ENCODE measurements around the gene SORCS2. TPM values are rescaled to one million over a fixed set of nuclear protein-coding genes. Genes with fewer than 3 reads are reported as not detected.

Gene SORCS2
- total RNA-seq, 2 donors from 2014 or later, result not detected

- ATAC-seq, result no peak
- no peak overlapping the region for H3K4me3 Mint-ChIP-seq
These were observed 420.1 kb downstream of the SORCS2 start for GRCh38 chr4:7612311-7612897.

GRCh38 chr4:7614350-7614949 lies 422.1 kb downstream of the SORCS2 start:
- no peak overlapping the region for H3K4me3 Mint-ChIP-seq
- no peaks in the 10 kb centered on the region for H3K4me1 Mint-ChIP-seq
- H3K27me3 Mint-ChIP-seq, result peaks cover under 1% of the 10 kb centered on the region
- no peak overlapping the region for H3K27ac Mint-ChIP-seq
- H3K36me3 Mint-ChIP-seq (ENCODE audit: low read depth), result no peaks in the 10 kb centered on the region
- no peaks in the 10 kb centered on the region for H3K9me3 ChIP-seq (ENCODE audit: control insufficient read depth, low read length, poor library complexity, severe bottlenecking)
- ATAC-seq (no peak), DNase-seq (no peak)

More at GRCh38 chr4:7612311-7612897, 420.1 kb downstream of the SORCS2 start:
- no peak overlapping the region for H3K27ac Mint-ChIP-seq
- no peak for DNase-seq
- no peaks in the 10 kb centered on the region for H3K36me3 Mint-ChIP-seq (ENCODE audit: low read depth)
- H3K27me3 Mint-ChIP-seq, result peaks cover 19% of the 10 kb centered on the region
- H3K4me1 Mint-ChIP-seq, result no peaks in the 10 kb centered on the region
- H3K9me3 ChIP-seq (ENCODE audit: control insufficient read depth, low read length, poor library complexity, severe bottlenecking), result no peaks in the 10 kb centered on the region

GRCh38 chr4:7616193-7616592 lies 423.9 kb downstream of the SORCS2 start:
- ATAC-seq (no peak), DNase-seq (no peak)
- Mint-ChIP-seq H3K27me3 (peaks cover 9% of the 10 kb centered on the region), H3K27ac (no peak overlapping the region), H3K36me3 (ENCODE audit: low read depth) (peaks cover 1% of the 10 kb centered on the region), H3K4me3 (no peak overlapping the region), H3K4me1 (peaks cover 1% of the 10 kb centered on the region)
- no peaks in the 10 kb centered on the region for H3K9me3 ChIP-seq (ENCODE audit: control insufficient read depth, low read length, poor library complexity, severe bottlenecking)

GRCh38 chr4:7618361-7618760 lies 426.0 kb downstream of the SORCS2 start:
- no peak for DNase-seq
- Mint-ChIP-seq H3K27me3 (peaks cover 17% of the 10 kb centered on the region), H3K27ac (no peak overlapping the region), H3K4me3 (no peak overlapping the region), H3K36me3 (ENCODE audit: low read depth) (peaks cover 4% of the 10 kb centered on the region), H3K4me1 (peaks cover 3% of the 10 kb centered on the region)
- no peaks in the 10 kb centered on the region for H3K9me3 ChIP-seq (ENCODE audit: control insufficient read depth, low read length, poor library complexity, severe bottlenecking)
- no peak for ATAC-seq

- no peak for ATAC-seq
These were observed 427.9 kb downstream of the SORCS2 start for GRCh38 chr4:7620086-7620813.

GRCh38 chr4:7620814-7621176 lies 428.5 kb downstream of the SORCS2 start:
- no peak for DNase-seq

More at GRCh38 chr4:7620086-7620813, 427.9 kb downstream of the SORCS2 start:
- peaks cover 3% of the 10 kb centered on the region for H3K4me1 Mint-ChIP-seq
- H3K27ac Mint-ChIP-seq, result no peak overlapping the region
- no peaks in the 10 kb centered on the region for H3K9me3 ChIP-seq (ENCODE audit: control insufficient read depth, low read length, poor library complexity, severe bottlenecking)
- peaks cover 34% of the 10 kb centered on the region for H3K27me3 Mint-ChIP-seq
- no peak for DNase-seq
- no peak overlapping the region for H3K4me3 Mint-ChIP-seq
- H3K36me3 Mint-ChIP-seq (ENCODE audit: low read depth), result peaks cover 4% of the 10 kb centered on the region

GRCh38 chr4:7621252-7622035 lies 429.1 kb downstream of the SORCS2 start:
- Mint-ChIP-seq H3K27ac (no peak overlapping the region), H3K27me3 (peaks cover 38% of the 10 kb centered on the region), H3K4me1 (peaks cover 3% of the 10 kb centered on the region), H3K36me3 (ENCODE audit: low read depth) (peaks cover 4% of the 10 kb centered on the region), H3K4me3 (no peak overlapping the region)
- H3K9me3 ChIP-seq (ENCODE audit: control insufficient read depth, low read length, poor library complexity, severe bottlenecking), result no peaks in the 10 kb centered on the region
- DNase-seq, result no peak
- no peak for ATAC-seq

More at GRCh38 chr4:7620814-7621176, 428.5 kb downstream of the SORCS2 start:
- H3K27me3 Mint-ChIP-seq, result peaks cover 38% of the 10 kb centered on the region
- peaks cover 4% of the 10 kb centered on the region for H3K36me3 Mint-ChIP-seq (ENCODE audit: low read depth)
- no peak overlapping the region for H3K4me3 Mint-ChIP-seq
- no peaks in the 10 kb centered on the region for H3K9me3 ChIP-seq (ENCODE audit: control insufficient read depth, low read length, poor library complexity, severe bottlenecking)
- no peak for ATAC-seq
- H3K27ac Mint-ChIP-seq, result no peak overlapping the region
- peaks cover 3% of the 10 kb centered on the region for H3K4me1 Mint-ChIP-seq

- H3K27me3 Mint-ChIP-seq, result peaks cover 38% of the 10 kb centered on the region
- H3K4me3 Mint-ChIP-seq, result no peak overlapping the region
- H3K27ac Mint-ChIP-seq, result no peak overlapping the region
- ATAC-seq (no peak), DNase-seq (no peak)
- H3K4me1 Mint-ChIP-seq, result peaks cover 3% of the 10 kb centered on the region
- peaks cover 4% of the 10 kb centered on the region for H3K36me3 Mint-ChIP-seq (ENCODE audit: low read depth)
- no peaks in the 10 kb centered on the region for H3K9me3 ChIP-seq (ENCODE audit: control insufficient read depth, low read length, poor library complexity, severe bottlenecking)
These were observed 430.0 kb downstream of the SORCS2 start for GRCh38 chr4:7622371-7622770.

GRCh38 chr4:7623468-7623867 lies 431.1 kb downstream of the SORCS2 start:
- H3K4me1 Mint-ChIP-seq, result peaks cover 3% of the 10 kb centered on the region
- H3K4me3 Mint-ChIP-seq, result no peak overlapping the region
- DNase-seq (no peak), ATAC-seq (no peak)
- H3K27me3 Mint-ChIP-seq, result peaks cover 45% of the 10 kb centered on the region
- no peak overlapping the region for H3K27ac Mint-ChIP-seq
- no peaks in the 10 kb centered on the region for H3K9me3 ChIP-seq (ENCODE audit: control insufficient read depth, low read length, poor library complexity, severe bottlenecking)
- peaks cover 4% of the 10 kb centered on the region for H3K36me3 Mint-ChIP-seq (ENCODE audit: low read depth)

GRCh38 chr4:7624396-7624980 lies 432.1 kb downstream of the SORCS2 start:
- Mint-ChIP-seq H3K27me3 (peaks cover 46% of the 10 kb centered on the region), H3K4me3 (no peak overlapping the region), H3K27ac (no peak overlapping the region), H3K4me1 (peaks cover 3% of the 10 kb centered on the region), H3K36me3 (ENCODE audit: low read depth) (peaks cover 4% of the 10 kb centered on the region)
- no peak for DNase-seq
- no peak for ATAC-seq
- H3K9me3 ChIP-seq (ENCODE audit: control insufficient read depth, low read length, poor library complexity, severe bottlenecking), result no peaks in the 10 kb centered on the region

- Mint-ChIP-seq H3K4me3 (no peak overlapping the region), H3K36me3 (ENCODE audit: low read depth) (peaks cover 4% of the 10 kb centered on the region), H3K27ac (no peak overlapping the region), H3K4me1 (peaks cover 3% of the 10 kb centered on the region), H3K27me3 (peaks cover 44% of the 10 kb centered on the region)
- ATAC-seq (no peak), DNase-seq (no peak)
- H3K9me3 ChIP-seq (ENCODE audit: control insufficient read depth, low read length, poor library complexity, severe bottlenecking), result no peaks in the 10 kb centered on the region
These were observed 432.7 kb downstream of the SORCS2 start for GRCh38 chr4:7625071-7625470.

- no peaks in the 10 kb centered on the region for H3K9me3 ChIP-seq (ENCODE audit: control insufficient read depth, low read length, poor library complexity, severe bottlenecking)
- Mint-ChIP-seq H3K4me3 (no peak overlapping the region), H3K4me1 (no peaks in the 10 kb centered on the region), H3K36me3 (ENCODE audit: low read depth) (no peaks in the 10 kb centered on the region), H3K27ac (no peak overlapping the region), H3K27me3 (peaks cover 42% of the 10 kb centered on the region)
- DNase-seq, result no peak
- ATAC-seq, result no peak
These were observed 434.2 kb downstream of the SORCS2 start for GRCh38 chr4:7626531-7626930.

Data from T-helper 17 cell (primary cell).